Heart left ventricle (tissue), 13 donors: ENCODE data around the gene OMP.

Experiments
- CTCF ChIP-seq, 12 donors: fragments of 200-600 bp; sonication (generic) in 4 of 12; IDR thresholded peaks; one replicate each; pipeline versions ENCODE4 v1.5.0 to v1.8.0; 2018 to 2022; ENCODE audit warnings: antibody characterized with exemption in 12 of 12, mild to moderate bottlenecking in 5 of 12
- POLR2A ChIP-seq, 2 donors: fragments of 450-650 bp; IDR thresholded peaks; one replicate each; pipeline ENCODE4 v1.6.1; 2017; ENCODE audit warnings: antibody characterized with exemption in 2 of 2, mild to moderate bottlenecking in 2 of 2, moderate library complexity in 2 of 2
- donor health status: ischemic (EF 13 %, LVEDD 7.1; RV severe dilation, severe dysfunction).
- donor health status: DM: no; HTN: yes; CAD: no.
- donor health status: DM: no; HTN: no; CAD: no.
- donor health status: ischemic (EF 25% LVEDD 6.9; RV normal size, moderate dysfunction).
- donor health status: ischemic (EF 25% LVEDD 5.7; RV mildly dilated, moderate dysfunction).
- donor health status: ischemic (EF 35%, LVEDD 5.7; RV mildly dilated, moderate dysfunction).
- donor health status: nonischemic (EF 11% LVEDD 7.7; RV severe dilation, severe dysfunction).
- donor health status: DM: yes; HTN: yes; CAD: no.
- donor health status: PGD.
- donor health status: ischemic (EF 29% LVEDD 5.4; RV normal size, mild dysfunction).
- donor health status: nonischemic (EF 23%, LVEDD 6.1; RV moderate dilation, normal function).

- no peak for TF ChIP-seq POLR2A (IDR thresholded peaks at IDR 0.05)
- no peak for TF ChIP-seq CTCF (IDR thresholded peaks at IDR 0.05)
Measured at GRCh38 chr11:77114089-77114463, 11.4 kb downstream of the OMP start.
